OCI-LY7 (cell line): ENCODE data around the gene PAAF1. TPM values are rescaled to one million over a fixed set of nuclear protein-coding genes. Genes with fewer than 3 reads are reported as not detected.

Experiments used
- BruUV-seq: library from RNA; stranded (reverse); fragments of 400-500 nt; replicated peaks from 2 replicates; lab custom pipeline; 2021; lab: Mats Ljungman, UMichigan
- CTCF ChIA-PET: fragments of 300-600 bp; sonication (Branson Sonifier 250); formaldehyde crosslinking; loops from one replicate; lab custom pipeline; 2022; ENCODE audit warnings: antibody characterized with exemption; ENCODE audit not compliant: unreplicated experiment; lab: Charles Lee
- POLR2A ChIA-PET: fragments of 300-600 bp; sonication (Branson Sonifier 250); formaldehyde crosslinking; loops from one replicate; lab custom pipeline; 2022; ENCODE audit warnings: antibody characterized with exemption; lab: Charles Lee
- DNase-seq: peaks from one replicate; pipeline ENCODE4 v3.0.0-alpha.2; 2015; ENCODE audit warnings: low spot score
- H2AFZ ChIP-seq: fragments of 200-600 bp; sonication (generic), shearing (Covaris generic); 2 replicates; pipeline ENCODE4 v1.6.1; 2014; ENCODE audit warnings: mild to moderate bottlenecking, antibody characterized with exemption, low read length, moderate library complexity
- H3K27ac ChIP-seq: fragments of 200-600 bp; sonication (generic); 2 replicates; pipeline ENCODE4 v1.5.1; 2014; ENCODE audit warnings: mixed run types, low read depth, mild to moderate bottlenecking, moderate library complexity, low read length, inconsistent platforms; ENCODE audit not compliant: poor library complexity, severe bottlenecking
- H3K36me3 ChIP-seq: fragments of 200-600 bp; sonication (generic); 2 replicates; pipeline ENCODE4 v1.6.1; 2014; ENCODE audit warnings: mild to moderate bottlenecking, antibody characterized with exemption, low read length, moderate library complexity, mixed read lengths; ENCODE audit not compliant: insufficient read depth
- H3K4me1 ChIP-seq: fragments of 200-600 bp; sonication (generic); 2 replicates; pipeline ENCODE4 v1.5.1; 2014; ENCODE audit warnings: mild to moderate bottlenecking, low read length; ENCODE audit not compliant: insufficient read depth, poor library complexity, severe bottlenecking
- H3K4me2 ChIP-seq: fragments of 200-600 bp; sonication (generic); 2 replicates; pipeline ENCODE4 v1.6.1; 2014; ENCODE audit warnings: mild to moderate bottlenecking, low read length
- H3K4me3 ChIP-seq: fragments of 200-600 bp; sonication (generic); 2 replicates; pipeline ENCODE4 v1.5.1; 2014; ENCODE audit warnings: mild to moderate bottlenecking, low read depth, low read length; ENCODE audit not compliant: poor library complexity, severe bottlenecking
- H3K79me2 ChIP-seq: fragments of 200-600 bp; sonication (generic); 2 replicates; pipeline ENCODE4 v1.6.1; 2016; ENCODE audit warnings: low read depth, mild to moderate bottlenecking, low read length, moderate library complexity, mixed read lengths; ENCODE audit not compliant: insufficient read depth
- H3K9me2 ChIP-seq: fragments of 200-600 bp; sonication (generic); 2 replicates; pipeline ENCODE4 v1.6.1; 2016; ENCODE audit warnings: mild to moderate bottlenecking, low read length, mixed read lengths; ENCODE audit not compliant: insufficient read depth
- H3K9me3 ChIP-seq: fragments of 200-600 bp; sonication (generic); 2 replicates; pipeline ENCODE4 v1.6.1; 2014; ENCODE audit warnings: mild to moderate bottlenecking, mixed run types, low read length, mixed read lengths
- H4K20me1 ChIP-seq: fragments of 200-600 bp; sonication (generic); 2 replicates; pipeline ENCODE4 v1.6.1; 2014; ENCODE audit warnings: mild to moderate bottlenecking, antibody characterized with exemption, low read length, moderate library complexity, mixed read lengths; ENCODE audit not compliant: insufficient read depth
- CTCF ChIP-seq: fragments of 200-600 bp; sonication (generic); conservative IDR thresholded peaks from 2 replicates; pipeline ENCODE4 v1.5.1; 2014; ENCODE audit warnings: mild to moderate bottlenecking, antibody characterized with exemption, low read length, moderate library complexity, mixed read lengths
- EZH2phosphoT487 ChIP-seq: fragments of 200-600 bp; sonication (generic); IDR thresholded peaks from 2 replicates; pipeline ENCODE4 v1.6.1; 2018; ENCODE audit warnings: low read depth, borderline replicate concordance, mild to moderate bottlenecking, mixed run types, antibody characterized with exemption, low read length, moderate library complexity, mixed read lengths
- intact Hi-C: fragments of 100-400 bp; cut with micrococcal nuclease; formaldehyde crosslinking; loops from one replicate; pipeline ENCODE4 v1.10.0; 2022; ENCODE audit not compliant: unreplicated experiment
- total RNA-seq, 2 experiments: library from RNA; depleted of rRNA in 1 of 2; stranded (reverse); fragments of >200 nt in 1 of 2; shearing (Covaris generic) in 1 of 2; gene quantifications; 2 replicates each; pipeline ENCODE4 v1.2.3, GENCODE V29; 2014 to 2022

PAAF1 gene
- total RNA-seq, 2 experiments from 2014 or later, result 11.2 to 35.0 TPM

- peaks cover 9% of the 10 kb centered on the region for H3K4me1 ChIP-seq
- TF ChIP-seq CTCF, result no peak
- TF ChIP-seq EZH2phosphoT487, result no peak
- peak overlapping the region; percentile 33; the same call in 1 of the 2 replicates for H2AFZ ChIP-seq
- H3K79me2 ChIP-seq, result no peaks in the 10 kb centered on the region
- BruUV-seq, result no TSS peak
- CTCF ChIA-PET, result interaction anchor here (0.7 kb wide), 1 partner anchor 104 kb away, joined by 3 read pairs; no protein-coding TSS in a partner anchor
- no peaks in the 10 kb centered on the region for H3K36me3 ChIP-seq
- POLR2A ChIA-PET, result interaction anchor here (0.8 kb wide), 1 partner anchor 34 kb away, joined by 3 read pairs; no protein-coding TSS in a partner anchor
- no peak overlapping the region for H3K4me3 ChIP-seq
- H3K4me2 ChIP-seq, result peak overlapping the region; percentile 14; the same call in 1 of the 2 replicates
- no peaks in the 10 kb centered on the region for H3K9me2 ChIP-seq
- H3K27ac ChIP-seq, result no peak overlapping the region
- H4K20me1 ChIP-seq, result no peaks in the 10 kb centered on the region
- H3K9me3 ChIP-seq, result no peaks in the 10 kb centered on the region
- DNase-seq, result no peak
- intact Hi-C loops, result loop anchor here (1.0 to 5.0 kb wide), 6 partner anchors 68 to 483 kb away; partner anchors contain the start of genes C2CD3 and PPME1
Measured at GRCh38 chr11:73963861-73964260, 87.1 kb downstream of the PAAF1 start.

- no TSS peak for BruUV-seq
- no peaks in the 10 kb centered on the region for H3K36me3 ChIP-seq
- peaks cover 16% of the 10 kb centered on the region for H3K4me1 ChIP-seq
- ChIA-PET CTCF (no interaction called here), POLR2A (no interaction called here)
- intact Hi-C loops, result loop anchor here (2.0 kb wide), 1 partner anchor 126 kb away; no protein-coding TSS in a partner anchor
- H2AFZ ChIP-seq, result no peak overlapping the region
- H3K9me2 ChIP-seq, result no peaks in the 10 kb centered on the region
- H3K27ac ChIP-seq, result no peak overlapping the region
- H4K20me1 ChIP-seq, result no peaks in the 10 kb centered on the region
- no peaks in the 10 kb centered on the region for H3K79me2 ChIP-seq
- no peak overlapping the region for H3K4me3 ChIP-seq
- TF ChIP-seq CTCF (no peak), EZH2phosphoT487 (no peak)
- H3K9me3 ChIP-seq, result no peaks in the 10 kb centered on the region
- H3K4me2 ChIP-seq, result no peak overlapping the region
- no peak for DNase-seq
Measured at GRCh38 chr11:73965076-73965763, 88.4 kb downstream of the PAAF1 start.

GRCh38 chr11:73965764-73966121 is 88.9 kb downstream of the PAAF1 start:
- Histone ChIP-seq H3K4me2 (no peak overlapping the region), H3K4me1 (peaks cover 22% of the 10 kb centered on the region), H3K27ac (no peak overlapping the region), H3K9me2 (no peaks in the 10 kb centered on the region), H2AFZ (no peak overlapping the region), H3K79me2 (no peaks in the 10 kb centered on the region), H3K36me3 (no peaks in the 10 kb centered on the region), H3K9me3 (no peaks in the 10 kb centered on the region), H3K4me3 (no peak overlapping the region), H4K20me1 (no peaks in the 10 kb centered on the region)
- DNase-seq, result no peak
- intact Hi-C loops, result loop anchor here (2.0 kb wide), 1 partner anchor 125 kb away; no protein-coding TSS in a partner anchor
- CTCF ChIA-PET, result no interaction called here
- BruUV-seq, result no TSS peak
- TF ChIP-seq CTCF (no peak), EZH2phosphoT487 (no peak)
- POLR2A ChIA-PET, result no interaction called here
